Measurements from ENCODE around the gene KAT6B. TPM values are rescaled to one million over a fixed set of nuclear protein-coding genes. Genes with fewer than 3 reads are reported as not detected.

Gene KAT6B
- total and polyA plus RNA-seq, 10 of the 15 experiments (the other 5 are each of a cell fraction or from before 2014, with no cell fraction given), result 2.7 to 22.6 (median 15.7) TPM

- ChIA-PET POLR2A (interaction anchor here (0.6 to 1.4 kb wide), 6 partner anchors 8 to 50 kb away, joined by 3 to 5 read pairs (median 3); no protein-coding TSS in a partner anchor), CTCF (interaction anchor here (1.1 to 2.7 kb wide), 8 partner anchors 8 to 183 kb away, joined by 3 to 9 read pairs (median 4); no protein-coding TSS in a partner anchor), SMC1A (ENCODE audit: uncharacterized antibody, unreplicated experiment) (interaction anchor here (0.8 to 2.7 kb wide), 15 partner anchors 9 to 502 kb away, joined by 3 to 7 read pairs (median 4); no protein-coding TSS in a partner anchor), RAD21 (ENCODE audit: unreplicated experiment) (interaction anchor here (0.5 to 1.6 kb wide), 8 partner anchors 9 to 1250 kb away, joined by 3 to 5 read pairs (median 3); no protein-coding TSS in a partner anchor)
- Histone ChIP-seq H3K9ac (ENCODE audit: control insufficient read depth, insufficient read depth, low read length) (no peak overlapping the region), H3K27me3 (replicated peaks in 1 of 2; ENCODE audit: control insufficient read depth in 2 of 2, insufficient read depth in 2 of 2, low read length in 1 of 2) (no peaks in the 10 kb centered on the region), H3K36me3 (ENCODE audit: control insufficient read depth in 2 of 2, insufficient read depth in 2 of 2, low read length in 1 of 2) (no peaks in the 10 kb centered on the region), H3K27ac (ENCODE audit: control insufficient read depth, insufficient read depth) (no peak overlapping the region), H4K20me1 (ENCODE audit: control insufficient read depth, insufficient read depth) (no peaks in the 10 kb centered on the region), H3K9me3 (replicated peaks; ENCODE audit: control insufficient read depth, insufficient read depth, low read length) (peaks cover 7% of the 10 kb centered on the region), H3K4me1 (ENCODE audit: control insufficient read depth, insufficient read depth, low read length) (no peaks in the 10 kb centered on the region), H3K4me3 (no peak overlapping the region), H3K4me2 (ENCODE audit: control insufficient read depth, insufficient read depth) (no peak overlapping the region), H2AFZ (ENCODE audit: control insufficient read depth, low read depth, low read length) (no peak overlapping the region), H3K79me2 (ENCODE audit: control insufficient read depth, insufficient read depth, low read length) (peaks cover 9% of the 10 kb centered on the region)
- TF ChIP-seq STAT3 (IDR thresholded peaks at IDR 0.05; ENCODE audit: low read depth, low read length), result no peak
- TF ChIP-seq ZNF24 (IDR thresholded peaks at IDR 0.05), result no peak
- no peak for TF ChIP-seq POLR2AphosphoS5 (IDR thresholded peaks at IDR 0.05; ENCODE audit: low read length)
- TF ChIP-seq STAT1 (conservative IDR thresholded peaks at IDR 0.05), result no peak
- no peak for TF ChIP-seq SP1 (IDR thresholded peaks at IDR 0.05; ENCODE audit: low read depth, low read length)
- TF ChIP-seq BACH1 (IDR thresholded peaks at IDR 0.05; ENCODE audit: borderline replicate concordance), result no peak
- no peak for TF ChIP-seq HCFC1 (IDR thresholded peaks at IDR 0.05; ENCODE audit: low read length)
- TF ChIP-seq IRF3 (IDR thresholded peaks at IDR 0.05), result no peak
- no peak for TF ChIP-seq USF2 (IDR thresholded peaks at IDR 0.05; ENCODE audit: borderline replicate concordance, low read depth, low read length)
- TF ChIP-seq NBN (IDR thresholded peaks at IDR 0.05), result no peak
- no peak for TF ChIP-seq KAT2A (conservative IDR thresholded peaks at IDR 0.05; ENCODE audit: control insufficient read depth, low read depth, low read length)
- TF ChIP-seq ETV6 (conservative IDR thresholded peaks at IDR 0.05 in 1 of 2, IDR thresholded peaks at IDR 0.05 in 1 of 2; ENCODE audit: borderline replicate concordance in 1 of 2, low read depth in 1 of 2), result no peak
- FAIRE-seq, result no peak
- in situ Hi-C loops (cut with MboI) (no loop called here), intact Hi-C loops (cut with micrococcal nuclease; ENCODE audit: unreplicated experiment) (no loop called here)
- 69% methylated on average over 2 of the region's 2 CpGs for WGBS (ENCODE audit: insufficient coverage, insufficient replicate concordance, low lambda C conversion rate, missing lambda C conversion rate)
- no TSS peak for BruUV-seq (replicated peaks)
- no peak for ATAC-seq
- DNase-seq (ENCODE audit: low read depth, low spot score), result no peak
Observed at GRCh38 chr10:74921744-74922143, 95.3 kb downstream of the KAT6B start.
